ENCODE data around the gene TRABD2A. TPM values are rescaled to one million over a fixed set of nuclear protein-coding genes. Genes with fewer than 3 reads are reported as not detected.
A peak's percentile ranks its signal among the peaks of the same experiment; 100 is the strongest.

The TRABD2A gene
- total RNA-seq, 1 experiment from 2014 or later: 0.68 TPM

- no peaks in the 10 kb centered on the region for H3K9me3 Mint-ChIP-seq (ENCODE audit: low read depth, unreplicated experiment)
Observed at GRCh38 chr2:84816426-84817026, 64.4 kb downstream of the TRABD2A start.

DNA sequence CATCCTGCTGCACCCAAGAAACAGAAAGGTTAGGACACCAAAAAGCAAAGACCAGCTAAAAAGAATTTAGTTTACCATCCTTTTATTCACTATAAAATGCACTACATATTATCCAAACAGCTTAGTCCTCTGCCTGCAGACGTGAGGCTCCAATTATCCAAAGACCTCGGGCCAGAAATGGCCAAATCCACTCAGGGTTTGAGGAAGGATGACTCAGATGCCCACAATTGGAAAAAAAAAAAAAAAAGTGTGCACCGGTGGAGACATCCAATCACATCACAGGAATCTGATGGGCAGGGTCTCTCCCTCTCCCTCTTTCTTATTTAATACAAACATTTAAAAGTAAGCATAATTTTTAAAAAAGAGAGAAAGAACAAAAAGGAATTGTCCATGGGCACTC is 65.7 kb downstream of the TRABD2A start:
- Mint-ChIP-seq H3K27ac (ENCODE audit: unreplicated experiment) (no peak overlapping the region), H3K36me3 (ENCODE audit: insufficient read depth, unreplicated experiment) (no peaks in the 10 kb centered on the region), H3K4me3 (ENCODE audit: low read depth, unreplicated experiment) (no peak overlapping the region), H3K9me3 (ENCODE audit: low read depth, unreplicated experiment) (no peaks in the 10 kb centered on the region), H3K4me1 (ENCODE audit: low read depth, unreplicated experiment) (no peaks in the 10 kb centered on the region), H3K27me3 (ENCODE audit: unreplicated experiment) (peaks cover 44% of the 10 kb centered on the region)
- BruUV-seq (replicated peaks): no TSS peak
- no peak for DNase-seq
- intact Hi-C loops (cut with micrococcal nuclease; ENCODE audit: unreplicated experiment): no loop called here
- CTCF ChIA-PET: interaction anchor here (0.7 kb wide), 1 partner anchor 12 kb away, joined by 4 read pairs; no protein-coding TSS in a partner anchor
- TF ChIP-seq, protein P1, sequence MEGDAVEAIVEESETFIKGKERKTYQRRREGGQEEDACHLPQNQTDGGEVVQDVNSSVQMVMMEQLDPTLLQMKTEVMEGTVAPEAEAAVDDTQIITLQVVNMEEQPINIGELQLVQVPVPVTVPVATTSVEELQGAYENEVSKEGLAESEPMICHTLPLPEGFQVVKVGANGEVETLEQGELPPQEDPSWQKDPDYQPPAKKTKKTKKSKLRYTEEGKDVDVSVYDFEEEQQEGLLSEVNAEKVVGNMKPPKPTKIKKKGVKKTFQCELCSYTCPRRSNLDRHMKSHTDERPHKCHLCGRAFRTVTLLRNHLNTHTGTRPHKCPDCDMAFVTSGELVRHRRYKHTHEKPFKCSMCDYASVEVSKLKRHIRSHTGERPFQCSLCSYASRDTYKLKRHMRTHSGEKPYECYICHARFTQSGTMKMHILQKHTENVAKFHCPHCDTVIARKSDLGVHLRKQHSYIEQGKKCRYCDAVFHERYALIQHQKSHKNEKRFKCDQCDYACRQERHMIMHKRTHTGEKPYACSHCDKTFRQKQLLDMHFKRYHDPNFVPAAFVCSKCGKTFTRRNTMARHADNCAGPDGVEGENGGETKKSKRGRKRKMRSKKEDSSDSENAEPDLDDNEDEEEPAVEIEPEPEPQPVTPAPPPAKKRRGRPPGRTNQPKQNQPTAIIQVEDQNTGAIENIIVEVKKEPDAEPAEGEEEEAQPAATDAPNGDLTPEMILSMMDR (IDR thresholded peaks at IDR 0.05; ENCODE audit: unreplicated experiment): no peak

More at GRCh38 chr2:84816426-84817026, 64.4 kb downstream of the TRABD2A start:
- TF ChIP-seq, protein P1 (IDR thresholded peaks at IDR 0.05; ENCODE audit: unreplicated experiment): no peak
- no peaks in the 10 kb centered on the region for H3K36me3 Mint-ChIP-seq (ENCODE audit: insufficient read depth, unreplicated experiment)
- BruUV-seq (replicated peaks): no TSS peak
- no peak overlapping the region for H3K27ac Mint-ChIP-seq (ENCODE audit: unreplicated experiment)
- CTCF ChIA-PET: no interaction called here
- intact Hi-C loops (cut with micrococcal nuclease; ENCODE audit: unreplicated experiment): no loop called here
- no peaks in the 10 kb centered on the region for H3K4me1 Mint-ChIP-seq (ENCODE audit: low read depth, unreplicated experiment)
- DNase-seq: no peak
- H3K27me3 Mint-ChIP-seq (ENCODE audit: unreplicated experiment): peaks cover 36% of the 10 kb centered on the region
- no peak overlapping the region for H3K4me3 Mint-ChIP-seq (ENCODE audit: low read depth, unreplicated experiment)

DNA sequence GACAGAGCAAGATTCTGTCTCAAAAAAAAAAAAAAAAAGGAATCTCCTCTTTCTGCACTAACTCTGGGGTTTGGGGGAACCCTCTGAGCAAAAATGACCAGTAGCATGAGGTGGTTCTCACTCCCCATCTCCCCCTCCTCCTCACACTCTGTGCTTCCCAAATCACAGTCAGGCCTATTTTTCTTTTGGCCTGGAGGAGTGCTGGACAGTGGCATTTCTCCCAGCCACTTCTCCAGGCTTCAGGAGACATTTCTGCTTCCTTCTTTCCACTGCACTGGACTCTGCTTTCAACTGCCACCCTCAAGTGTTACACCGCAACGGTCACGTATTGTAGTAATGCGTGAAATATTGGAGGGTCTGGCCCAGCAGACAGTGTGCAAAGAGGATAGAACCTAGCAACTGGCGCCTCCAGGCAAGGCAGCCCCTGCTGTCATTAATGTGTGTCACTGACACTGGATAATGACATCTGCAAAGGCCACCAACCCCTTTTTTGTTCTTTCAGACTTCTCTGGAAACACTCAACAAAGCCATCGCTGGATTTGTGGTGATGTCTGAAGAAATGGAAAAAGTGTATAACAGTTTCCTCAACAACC is 68.9 kb downstream of the TRABD2A start:
- Mint-ChIP-seq H3K4me1 (ENCODE audit: low read depth, unreplicated experiment) (peaks cover 14% of the 10 kb centered on the region), H3K36me3 (ENCODE audit: insufficient read depth, unreplicated experiment) (no peaks in the 10 kb centered on the region), H3K9me3 (ENCODE audit: low read depth, unreplicated experiment) (no peaks in the 10 kb centered on the region), H3K27ac (ENCODE audit: unreplicated experiment) (no peak overlapping the region), H3K27me3 (ENCODE audit: unreplicated experiment) (peaks cover 38% of the 10 kb centered on the region), H3K4me3 (ENCODE audit: low read depth, unreplicated experiment) (no peak overlapping the region)
- TF ChIP-seq, protein P1 (IDR thresholded peaks at IDR 0.05; ENCODE audit: unreplicated experiment): no peak
- DNase-seq: no peak
- BruUV-seq (replicated peaks): no TSS peak
- intact Hi-C loops (cut with micrococcal nuclease; ENCODE audit: unreplicated experiment): no loop called here
- CTCF ChIA-PET: no interaction called here

DNA sequence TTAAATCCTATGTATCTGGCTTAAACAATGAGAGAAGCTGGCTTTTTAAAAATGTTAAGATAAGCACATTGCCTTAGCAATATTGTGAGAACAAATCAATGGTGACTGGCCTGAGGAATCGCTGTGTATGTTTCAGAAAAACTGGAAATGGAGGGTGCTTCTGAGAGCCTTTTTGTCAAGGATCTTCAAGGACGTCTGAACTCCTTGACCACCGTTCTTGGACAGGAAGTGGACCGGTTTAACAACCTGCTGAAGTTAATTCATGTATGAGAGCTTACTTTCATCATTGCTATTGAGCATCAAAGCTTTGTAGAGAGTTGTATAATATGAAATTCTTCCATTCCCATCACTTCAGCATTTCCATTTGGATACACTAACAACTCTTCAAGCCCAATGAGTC is 72.6 kb downstream of the TRABD2A start:
- Mint-ChIP-seq H3K27ac (ENCODE audit: unreplicated experiment) (peak overlapping the region; percentile 31), H3K36me3 (ENCODE audit: insufficient read depth, unreplicated experiment) (no peaks in the 10 kb centered on the region), H3K4me3 (ENCODE audit: low read depth, unreplicated experiment) (no peak overlapping the region), H3K4me1 (ENCODE audit: low read depth, unreplicated experiment) (peaks cover 21% of the 10 kb centered on the region), H3K27me3 (ENCODE audit: unreplicated experiment) (peaks cover 20% of the 10 kb centered on the region), H3K9me3 (ENCODE audit: low read depth, unreplicated experiment) (no peaks in the 10 kb centered on the region)
- no TSS peak for BruUV-seq (replicated peaks)
- no peak for DNase-seq
- CTCF ChIA-PET: interaction anchor here (1.2 to 1.4 kb wide), 2 partner anchors 25 to 38 kb away, joined by 3 read pairs; no protein-coding TSS in a partner anchor
- intact Hi-C loops (cut with micrococcal nuclease; ENCODE audit: unreplicated experiment): loop anchor here (5.0 kb wide), 1 partner anchor 74 kb away; the partner anchor contains the start of gene TRABD2A
- TF ChIP-seq, protein P1 (IDR thresholded peaks at IDR 0.05; ENCODE audit: unreplicated experiment): no peak
